CD4-positive, alpha-beta T cell treated with Interleukin-12 subunit alpha and Interleukin-12 subunit beta, for 1 hour (primary cell): ENCODE data around the gene CAPN13.

Source experiments
- DNase-seq: peaks from one replicate; pipeline ENCODE4 v3.0.0-alpha.2; 2020

The CAPN13 gene

DNA sequence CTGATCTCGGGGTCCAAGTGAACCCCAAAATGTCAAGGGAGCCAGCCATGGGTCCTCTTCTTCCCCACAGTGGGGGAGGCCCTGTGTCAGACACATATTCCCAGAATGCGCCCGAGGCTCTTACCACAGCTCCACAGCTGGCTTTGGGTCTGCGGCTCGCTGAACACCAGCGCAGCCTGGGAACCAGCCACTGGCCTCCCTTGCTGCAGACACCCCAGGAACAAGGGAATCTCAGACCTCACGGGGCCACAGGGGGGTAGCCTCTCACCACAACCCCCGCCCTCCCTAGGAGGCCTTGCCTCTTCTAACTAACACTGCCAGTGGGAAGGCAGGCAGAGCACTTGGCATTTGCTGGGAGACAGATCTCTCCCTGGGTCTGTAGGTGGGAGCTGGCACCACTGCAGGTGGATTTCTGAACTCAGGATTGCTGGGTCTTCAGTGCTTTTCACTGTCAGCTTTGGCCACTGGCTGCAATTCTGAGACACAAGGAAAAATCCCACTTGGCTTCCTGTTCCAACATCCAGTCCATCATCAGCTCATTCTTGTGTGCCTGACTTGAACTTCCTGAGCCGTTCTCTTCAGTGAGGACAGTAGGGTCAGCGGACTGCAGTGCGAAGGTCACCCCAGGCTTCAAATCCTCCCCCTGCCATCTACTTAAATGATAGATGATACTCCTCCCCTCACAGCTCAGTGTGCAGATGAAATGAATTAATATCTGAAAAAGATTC lies 128.7 kb downstream of the CAPN13 start:
- no peak for DNase-seq

DNA sequence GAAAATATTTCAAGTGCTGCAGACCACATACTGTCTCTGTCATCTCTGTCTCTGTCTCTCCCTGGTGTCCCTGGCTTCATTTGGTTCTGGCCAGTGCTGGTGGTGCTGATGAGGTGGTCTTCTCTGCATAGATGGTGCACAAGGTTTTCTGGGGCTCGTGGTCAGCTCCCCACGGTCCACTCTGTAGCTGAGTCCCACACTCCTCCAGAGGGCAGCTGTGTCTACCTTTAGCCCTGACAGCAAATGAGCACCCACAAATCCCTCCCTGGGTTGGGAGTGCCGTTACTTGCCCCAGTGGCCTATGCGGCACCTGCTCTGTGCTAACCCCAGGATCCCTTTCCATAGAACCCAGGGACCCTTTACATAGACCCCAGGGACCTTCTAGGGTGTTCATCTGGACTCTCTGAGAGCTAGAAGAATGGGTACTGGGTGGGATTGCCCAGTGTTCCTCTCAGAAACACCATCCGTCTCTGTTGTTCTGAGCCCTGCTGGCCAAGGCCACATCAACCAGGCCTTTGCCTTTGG lies 129.3 kb downstream of the CAPN13 start:
- no peak for DNase-seq

DNA sequence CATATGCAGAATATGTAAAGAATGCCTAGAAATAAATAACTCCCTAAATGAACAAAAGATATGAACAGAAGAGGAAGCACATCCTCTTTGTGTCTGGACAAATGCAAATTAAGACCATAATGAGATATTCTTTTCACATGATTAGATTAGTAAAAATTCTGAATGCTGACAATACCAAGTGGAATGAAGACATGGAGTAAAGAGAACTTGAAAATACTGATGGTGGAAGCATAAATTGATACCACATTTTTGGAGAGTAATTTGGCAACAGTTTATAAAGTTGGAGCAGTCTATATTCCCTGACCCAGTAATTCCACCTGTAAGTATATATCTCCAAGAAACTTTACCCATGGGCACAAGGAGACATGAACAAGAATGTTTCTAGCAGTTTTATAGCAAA lies 130.0 kb downstream of the CAPN13 start:
- DNase-seq: no peak

DNA sequence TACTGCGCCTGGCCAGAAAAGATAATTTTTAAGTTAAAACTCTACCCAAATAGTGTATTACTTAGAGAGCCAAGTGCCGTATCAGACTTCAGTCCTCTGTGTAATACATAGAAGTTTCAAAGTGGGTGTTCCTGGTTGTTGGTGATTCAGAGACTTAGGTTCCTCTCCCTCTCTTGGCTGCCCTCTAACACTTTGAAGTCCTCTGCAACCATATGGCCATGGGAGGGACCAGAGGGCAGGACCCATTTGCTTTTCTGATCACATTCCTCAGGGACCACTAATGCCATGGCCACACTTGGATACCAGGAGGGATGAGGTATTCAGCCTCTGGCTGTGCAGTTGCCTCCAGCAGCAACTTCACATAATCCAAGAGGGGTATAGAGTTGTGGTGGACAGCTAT lies 131.5 kb downstream of the CAPN13 start:
- DNase-seq: no peak

DNA sequence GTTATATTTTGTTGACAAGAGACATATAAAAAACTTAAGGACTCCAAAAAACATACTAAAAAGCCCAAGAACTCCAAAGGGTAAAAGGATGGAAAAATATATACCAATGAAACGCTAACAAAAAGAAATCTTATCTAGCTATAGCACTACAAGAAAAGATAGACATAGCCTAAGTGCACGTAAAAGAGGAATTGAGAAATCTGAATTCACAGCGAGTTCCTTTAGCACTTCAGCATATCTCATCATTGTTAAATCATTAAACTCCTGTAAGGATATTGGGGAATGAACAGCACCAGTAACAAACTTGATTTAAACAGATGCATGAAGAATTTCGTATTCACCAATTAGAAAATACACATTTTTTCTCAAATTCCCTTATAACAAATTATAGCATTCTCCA lies 134.1 kb downstream of the CAPN13 start:
- DNase-seq: no peak
